Endothelial cell of umbilical vein (primary cell): ENCODE results near the gene GRID2.

ENCODE experiments used
- CTCF ChIP-seq, 2 donors: IDR thresholded peaks; 1 replicate in 1 of 2; 2 replicates in 1 of 2; pipeline ENCODE4 v1.5.1; 2011; ENCODE audit warnings: low read length in 2 of 2, mild to moderate bottlenecking in 2 of 2, moderate library complexity in 2 of 2, control low read depth in 1 of 2, inconsistent platforms in 1 of 2, low read depth in 1 of 2; ENCODE audit not compliant: insufficient read depth in 1 of 2; ENCODE audit errors: extremely low read depth in 1 of 2
- EZH2 ChIP-seq: IDR thresholded peaks from 2 replicates; pipeline ENCODE4 v1.6.1; 2012; ENCODE audit warnings: borderline replicate concordance, low read depth, mild to moderate bottlenecking, moderate library complexity, low read length, inconsistent platforms; ENCODE audit not compliant: severe bottlenecking
- FOS ChIP-seq: IDR thresholded peaks from 2 replicates; pipeline ENCODE4 v1.6.1; 2011; ENCODE audit warnings: mild to moderate bottlenecking, low read length, moderate library complexity, borderline replicate concordance; ENCODE audit not compliant: insufficient read depth
- GATA2 ChIP-seq: IDR thresholded peaks from 2 replicates; pipeline ENCODE4 v1.7.0; 2011; ENCODE audit warnings: low read depth, mild to moderate bottlenecking, moderate library complexity, mixed read lengths, low read length; ENCODE audit not compliant: insufficient read length, insufficient read depth
- JUN ChIP-seq: IDR thresholded peaks from 2 replicates; pipeline ENCODE4 v1.6.1; 2011; ENCODE audit warnings: borderline replicate concordance, low read depth; ENCODE audit not compliant: insufficient read length, insufficient read depth
- MAX ChIP-seq: IDR thresholded peaks from 2 replicates; pipeline ENCODE4 v1.6.1; 2011; ENCODE audit not compliant: insufficient read depth, insufficient read length
- MYC ChIP-seq: IDR thresholded peaks from one replicate; pipeline ENCODE4 v1.6.1; 2011; ENCODE audit warnings: mild to moderate bottlenecking, low read depth, low read length
- POLR2A ChIP-seq: IDR thresholded peaks from 2 replicates; pipeline ENCODE4 v1.6.1; 2012; ENCODE audit warnings: low read depth, mild to moderate bottlenecking, control low read depth, low read length
- POLR2AphosphoS5 ChIP-seq: IDR thresholded peaks from 2 replicates; pipeline ENCODE4 v1.6.1; 2012; ENCODE audit warnings: low read depth, mild to moderate bottlenecking, control low read depth, low read length, moderate library complexity; ENCODE audit not compliant: insufficient read depth

GRCh38 chr4:93635943-93636342 is 1332.2 kb downstream of the GRID2 start:
- TF ChIP-seq CTCF (IDR thresholded peaks at IDR 0.05; ENCODE audit: extremely low read depth in 1 of 2, insufficient read depth in 1 of 2, low read depth in 1 of 2, low read length in 2 of 2), result no peak
- no peak for TF ChIP-seq EZH2
- no peak for TF ChIP-seq POLR2A
- no peak for TF ChIP-seq POLR2AphosphoS5
- TF ChIP-seq JUN, result no peak
- no peak for TF ChIP-seq FOS
- no peak for TF ChIP-seq MAX
- TF ChIP-seq MYC, result no peak
- TF ChIP-seq GATA2, result no peak
